Activated CD8-positive, alpha-beta T cell treated with anti-CD3 and anti-CD28 coated beads, Interleukin-2, amount 10 ng/mL, durations not matched to agents 7 days and 5 days (primary cell): ENCODE measurements around the gene RPS8. TPM values are rescaled to one million over a fixed set of nuclear protein-coding genes. Genes with fewer than 3 reads are reported as not detected.
A peak's percentile ranks its signal among the peaks of the same experiment; 100 is the strongest.

Source experiments
- ATAC-seq: fragments of 150-1000 bp; cut with Tn5 transposase; one replicate; pipeline ENCODE4 v1.10.0; 2021; ENCODE audit warnings: moderate library complexity
- CTCF ChIA-PET: fragments of 350-600 bp; sonication (Branson Sonifier 250); formaldehyde crosslinking; loops from one replicate; lab custom pipeline; 2021; ENCODE audit warnings: antibody characterized with exemption; lab: Charles Lee
- POLR2A ChIA-PET: fragments of 350-600 bp; sonication (Branson Sonifier 250); formaldehyde crosslinking; loops from one replicate; lab custom pipeline; 2021; ENCODE audit warnings: antibody characterized with exemption; lab: Charles Lee
- DNase-seq: peaks from one replicate; pipeline ENCODE4 v3.0.0-alpha.2; 2020
- H3K27ac Mint-ChIP-seq: one replicate; pipeline ENCODE4 v1.8.0; 2021; ENCODE audit warnings: mild to moderate bottlenecking, mixed read lengths
- H3K27me3 Mint-ChIP-seq: one replicate; pipeline ENCODE4 v1.8.0; 2021; ENCODE audit warnings: low read depth, mixed read lengths
- H3K36me3 Mint-ChIP-seq: one replicate; pipeline ENCODE4 v1.8.0; 2021; ENCODE audit warnings: low read depth, mixed read lengths
- H3K4me1 Mint-ChIP-seq: one replicate; pipeline ENCODE4 v1.8.0; 2021; ENCODE audit warnings: low read depth, mixed read lengths
- H3K4me3 Mint-ChIP-seq: one replicate; pipeline ENCODE4 v1.8.0; 2021; ENCODE audit warnings: mild to moderate bottlenecking, mixed read lengths
- H3K9me3 Mint-ChIP-seq: one replicate; pipeline ENCODE4 v1.8.0; 2022; ENCODE audit warnings: mixed read lengths; ENCODE audit not compliant: insufficient read depth
- total RNA-seq, 2 experiments: library from RNA; stranded (reverse); gene quantifications; one replicate each; pipeline ENCODE4 v1.2.3, GENCODE V29; 2021

The RPS8 gene
- total RNA-seq, 2 experiments from 2014 or later, result 1,750 to 1,777 TPM

DNA sequence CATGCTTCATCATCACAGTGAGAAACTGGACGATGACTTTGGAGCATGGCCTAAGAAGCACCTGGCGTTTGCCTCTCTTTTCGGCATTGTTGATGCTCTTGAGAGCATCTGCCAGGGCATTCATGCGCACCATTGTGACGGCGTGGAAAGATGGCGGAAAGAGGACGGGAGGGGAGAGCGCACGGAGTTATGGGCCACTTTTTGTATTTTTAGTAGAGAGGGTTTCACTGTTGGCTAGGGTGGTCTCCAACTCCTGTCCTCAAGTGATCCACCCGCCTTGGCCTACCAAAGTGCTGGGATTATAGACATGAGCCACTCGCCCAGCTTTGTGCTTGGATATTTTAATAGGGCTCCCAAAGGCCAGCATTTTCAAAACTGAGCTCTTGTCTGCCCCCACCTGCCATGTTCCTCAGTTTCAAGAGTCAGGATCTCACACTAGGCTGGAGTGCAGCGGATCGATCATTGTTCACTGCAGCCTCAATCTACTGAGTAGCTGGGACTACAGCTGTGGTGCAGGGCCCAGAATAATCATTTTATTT lies 5.3 kb downstream of the RPS8 start:
- DNase-seq, result no peak
- ChIA-PET POLR2A (interaction anchor here (0.8 to 3.7 kb wide), 5 partner anchors 33 to 84 kb away, joined by 3 to 18 read pairs (median 5); partner anchors contain the start of gene RNU5D-1), CTCF (interaction anchor here (1.3 kb wide), 1 partner anchor 13 kb away, joined by 3 read pairs; no protein-coding TSS in a partner anchor)
- H3K9me3 Mint-ChIP-seq, result no peaks in the 10 kb centered on the region
- ATAC-seq, result no peak
- peak overlapping the region; percentile 43 for H3K27ac Mint-ChIP-seq
- H3K4me1 Mint-ChIP-seq, result peaks cover 56% of the 10 kb centered on the region
- peaks cover 69% of the 10 kb centered on the region for H3K36me3 Mint-ChIP-seq
- no peak overlapping the region for H3K4me3 Mint-ChIP-seq
- H3K27me3 Mint-ChIP-seq, result no peaks in the 10 kb centered on the region

GRCh38 chr1:44783697-44784093 lies 8.4 kb downstream of the RPS8 start:
- no peaks in the 10 kb centered on the region for H3K27me3 Mint-ChIP-seq
- peak overlapping the region; percentile 65 for H3K4me3 Mint-ChIP-seq
- ChIA-PET POLR2A (interaction anchor here (0.7 to 8.8 kb wide), 8 partner anchors 8 to 62 kb away, joined by 3 to 115 read pairs (median 20); partner anchors contain the start of genes BTBD19, PLK3, RNU5D-1 and RPS8), CTCF (interaction anchor here (1.0 to 3.9 kb wide), 5 partner anchors 9 to 66 kb away, joined by 3 to 26 read pairs (median 20); partner anchors contain the start of genes BTBD19, DYNLT4 and RNU5D-1)
- DNase-seq, result no peak
- H3K27ac Mint-ChIP-seq, result peak overlapping the region; percentile 86
- H3K9me3 Mint-ChIP-seq, result no peaks in the 10 kb centered on the region
- H3K36me3 Mint-ChIP-seq, result peaks cover 39% of the 10 kb centered on the region
- peaks cover 47% of the 10 kb centered on the region for H3K4me1 Mint-ChIP-seq
- no peak for ATAC-seq

DNA sequence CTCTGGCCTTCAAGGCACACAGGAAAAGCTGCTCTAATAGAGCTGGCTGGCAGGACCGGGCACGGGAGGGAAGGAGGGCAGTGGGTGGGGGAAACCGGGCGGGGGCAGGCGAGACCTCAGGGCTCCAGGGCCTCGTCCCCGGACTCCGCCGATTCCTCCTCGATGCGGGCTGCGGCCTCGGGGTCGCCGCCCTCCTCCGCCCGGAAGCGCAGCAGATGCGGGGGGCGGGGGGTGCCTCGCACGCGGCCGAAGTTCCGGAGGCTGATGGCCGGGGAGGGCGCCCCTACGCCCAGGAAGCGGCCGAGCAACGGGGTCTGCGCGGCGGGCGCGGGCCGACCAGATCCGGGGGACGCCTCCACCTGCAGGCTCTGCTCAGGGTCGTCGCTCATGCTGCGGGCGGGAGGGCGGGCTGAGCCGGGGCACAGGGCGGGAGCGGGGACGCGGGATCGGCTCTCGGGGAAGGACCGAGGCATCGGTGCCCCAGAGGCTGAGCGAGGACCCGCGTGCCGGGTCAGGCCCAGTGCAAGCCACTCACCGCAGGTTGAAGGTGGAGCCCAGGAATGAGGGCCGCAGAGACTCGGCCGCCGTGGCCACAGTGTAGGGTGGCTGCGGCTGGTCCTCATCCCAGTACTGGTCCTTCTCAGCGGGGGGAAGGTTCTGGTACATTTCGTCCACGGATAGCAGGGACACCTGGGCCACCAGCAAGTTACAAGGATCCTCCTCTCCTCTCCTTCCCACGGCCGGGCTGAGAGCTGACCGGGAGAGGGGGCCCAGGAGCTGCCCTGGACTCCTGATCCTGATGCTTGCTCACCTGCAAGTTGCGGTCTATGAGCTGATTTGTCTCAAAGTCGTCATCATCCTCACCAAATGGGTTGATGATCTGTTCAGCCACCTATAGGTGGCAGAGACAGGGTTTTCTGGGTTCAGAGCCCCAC lies 9.0 kb downstream of the RPS8 start:
- POLR2A ChIA-PET, result interaction anchor here (2.0 to 8.8 kb wide), 7 partner anchors 9 to 63 kb away, joined by 7 to 115 read pairs (median 25); partner anchors contain the start of genes BTBD19, PLK3, RNU5D-1 and RPS8
- peaks cover 34% of the 10 kb centered on the region for H3K36me3 Mint-ChIP-seq
- ATAC-seq (peak; percentile 45), DNase-seq (peak; percentile 59)
- H3K9me3 Mint-ChIP-seq, result no peaks in the 10 kb centered on the region
- H3K27me3 Mint-ChIP-seq, result no peaks in the 10 kb centered on the region
- H3K4me3 Mint-ChIP-seq, result peak overlapping the region; percentile 65
- H3K27ac Mint-ChIP-seq, result peak overlapping the region; percentile 86
- peaks cover 41% of the 10 kb centered on the region for H3K4me1 Mint-ChIP-seq
- CTCF ChIA-PET, result interaction anchor here (0.5 to 4.0 kb wide), 16 partner anchors 9 to 519 kb away, joined by 3 to 26 read pairs (median 5); partner anchors contain the start of genes BTBD19, DYNLT4, HECTD3 and RNU5D-1

DNA sequence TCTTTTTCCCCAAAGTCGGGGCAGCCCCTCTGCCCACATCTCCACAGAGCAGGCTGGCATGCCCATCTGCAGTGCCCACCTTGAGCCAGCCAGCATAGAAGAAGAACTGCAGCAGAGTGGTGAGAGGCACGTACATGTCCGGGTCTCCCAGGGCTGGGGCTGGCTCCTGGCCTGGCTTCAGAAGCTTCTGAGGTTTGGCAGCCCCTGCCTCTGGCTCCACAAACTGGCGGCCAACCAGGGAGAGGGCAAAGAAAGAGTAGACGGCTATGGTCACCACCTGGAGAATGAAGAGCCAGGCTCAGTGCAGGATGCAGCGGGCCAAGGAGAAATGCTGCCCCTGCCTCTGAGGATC lies 9.7 kb downstream of the RPS8 start:
- H3K27me3 Mint-ChIP-seq, result no peaks in the 10 kb centered on the region
- peaks cover 33% of the 10 kb centered on the region for H3K36me3 Mint-ChIP-seq
- no peaks in the 10 kb centered on the region for H3K9me3 Mint-ChIP-seq
- DNase-seq (no peak), ATAC-seq (no peak)
- H3K27ac Mint-ChIP-seq, result peak overlapping the region; percentile 83
- H3K4me1 Mint-ChIP-seq, result peaks cover 44% of the 10 kb centered on the region
- POLR2A ChIA-PET, result interaction anchor here (0.8 to 8.8 kb wide), 8 partner anchors 10 to 201 kb away, joined by 3 to 115 read pairs (median 20); partner anchors contain the start of genes BTBD19, EIF2B3, PLK3 and RNU5D-1
- peak overlapping the region; percentile 64 for H3K4me3 Mint-ChIP-seq
- CTCF ChIA-PET, result interaction anchor here (0.5 to 4.0 kb wide), 17 partner anchors 9 to 850 kb away, joined by 3 to 26 read pairs (median 6); partner anchors contain the start of genes BTBD19, DYNLT4, HECTD3 and RNU5D-1

DNA sequence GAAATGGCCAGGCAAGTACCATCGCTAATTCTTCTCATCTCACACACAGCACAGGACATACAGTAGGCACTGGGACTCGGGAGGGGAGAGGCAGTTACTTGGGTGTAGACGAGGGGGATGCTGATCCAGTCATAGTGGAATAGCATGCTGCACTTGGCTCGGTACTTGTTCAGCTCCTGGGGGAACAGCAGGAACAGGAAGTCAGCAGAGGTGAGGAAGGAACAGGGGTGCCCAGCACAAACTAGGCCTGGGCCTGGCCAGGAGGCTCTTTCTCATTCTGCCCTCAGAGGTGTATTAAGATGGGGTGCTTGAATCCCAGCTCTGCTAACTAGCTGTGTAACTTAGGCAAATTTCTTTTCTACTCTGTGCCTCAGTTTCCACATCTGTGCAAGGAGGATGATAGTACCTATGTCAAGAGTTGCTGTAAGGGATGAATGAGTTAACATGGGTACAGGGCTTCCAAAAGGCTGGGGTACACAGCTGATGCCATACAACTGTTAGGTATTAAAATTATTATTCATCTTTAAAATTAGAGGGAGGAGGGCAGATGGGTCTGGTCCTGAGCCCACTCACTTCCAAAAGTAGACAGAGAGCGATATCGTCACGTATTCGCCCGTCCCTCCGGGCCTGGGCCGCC lies 10.3 kb downstream of the RPS8 start:
- Mint-ChIP-seq H3K27me3 (no peaks in the 10 kb centered on the region), H3K36me3 (peaks cover 26% of the 10 kb centered on the region), H3K4me3 (peak overlapping the region; percentile 64), H3K27ac (peak overlapping the region; percentile 83), H3K4me1 (peaks cover 44% of the 10 kb centered on the region), H3K9me3 (no peaks in the 10 kb centered on the region)
- DNase-seq (no peak), ATAC-seq (no peak)
- ChIA-PET POLR2A (interaction anchor here (0.8 to 8.8 kb wide), 9 partner anchors 10 to 225 kb away, joined by 3 to 115 read pairs (median 15); partner anchors contain the start of genes BTBD19, EIF2B3, HECTD3 and PLK3), CTCF (interaction anchor here (0.7 to 4.0 kb wide), 16 partner anchors 10 to 851 kb away, joined by 3 to 23 read pairs (median 6); partner anchors contain the start of genes BTBD19, DYNLT4, HECTD3 and PLK3)

DNA sequence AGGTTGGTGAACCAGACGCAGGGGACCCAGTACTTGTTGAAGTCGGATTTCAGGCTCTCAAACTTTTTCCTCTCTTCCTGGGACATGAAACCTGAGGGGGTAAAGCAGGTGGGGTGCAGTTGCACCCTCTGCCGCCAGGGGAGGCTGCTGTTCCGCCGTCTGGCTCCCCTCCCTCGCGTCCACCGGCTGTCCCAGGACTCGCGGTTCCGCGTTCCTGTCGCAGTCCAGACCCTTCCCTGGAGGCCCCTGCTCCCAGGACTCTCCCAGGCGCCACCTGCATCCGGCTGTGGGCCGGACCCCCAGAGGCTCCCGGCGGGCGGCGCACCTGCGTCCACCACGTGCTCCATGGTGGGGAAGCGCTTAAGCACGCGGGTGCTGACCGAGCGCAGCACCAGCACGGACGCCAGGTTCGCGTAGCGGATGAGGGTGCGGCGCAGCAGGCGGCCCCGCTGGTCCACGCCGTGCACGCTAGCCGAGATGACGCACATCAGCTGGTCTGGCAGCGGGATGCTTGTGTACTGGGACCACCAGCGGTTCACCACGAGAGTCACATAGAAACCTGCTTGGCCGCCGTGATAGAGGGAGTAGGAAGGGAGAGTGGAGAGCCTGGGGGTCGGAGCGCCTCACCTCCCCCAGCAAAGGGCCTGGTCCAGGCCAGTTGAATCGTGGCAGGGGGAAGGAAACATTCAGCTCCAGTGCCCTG lies 10.9 kb downstream of the RPS8 start:
- no peaks in the 10 kb centered on the region for H3K27me3 Mint-ChIP-seq
- DNase-seq (peak; percentile 82), ATAC-seq (peak; percentile 64)
- H3K9me3 Mint-ChIP-seq, result no peaks in the 10 kb centered on the region
- peaks cover 20% of the 10 kb centered on the region for H3K36me3 Mint-ChIP-seq
- H3K27ac Mint-ChIP-seq, result peak overlapping the region; percentile 74
- POLR2A ChIA-PET, result interaction anchor here (0.7 to 8.8 kb wide), 10 partner anchors 11 to 224 kb away, joined by 3 to 115 read pairs (median 12); partner anchors contain the start of genes HECTD3, PLK3, RNU5D-1 and RPS8
- peak overlapping the region; percentile 64 for H3K4me3 Mint-ChIP-seq
- peaks cover 42% of the 10 kb centered on the region for H3K4me1 Mint-ChIP-seq
- CTCF ChIA-PET, result interaction anchor here (0.7 to 4.0 kb wide), 19 partner anchors 10 to 707 kb away, joined by 3 to 23 read pairs (median 5); partner anchors contain the start of genes HECTD3, PLK3, RNU5D-1 and RPS8

DNA sequence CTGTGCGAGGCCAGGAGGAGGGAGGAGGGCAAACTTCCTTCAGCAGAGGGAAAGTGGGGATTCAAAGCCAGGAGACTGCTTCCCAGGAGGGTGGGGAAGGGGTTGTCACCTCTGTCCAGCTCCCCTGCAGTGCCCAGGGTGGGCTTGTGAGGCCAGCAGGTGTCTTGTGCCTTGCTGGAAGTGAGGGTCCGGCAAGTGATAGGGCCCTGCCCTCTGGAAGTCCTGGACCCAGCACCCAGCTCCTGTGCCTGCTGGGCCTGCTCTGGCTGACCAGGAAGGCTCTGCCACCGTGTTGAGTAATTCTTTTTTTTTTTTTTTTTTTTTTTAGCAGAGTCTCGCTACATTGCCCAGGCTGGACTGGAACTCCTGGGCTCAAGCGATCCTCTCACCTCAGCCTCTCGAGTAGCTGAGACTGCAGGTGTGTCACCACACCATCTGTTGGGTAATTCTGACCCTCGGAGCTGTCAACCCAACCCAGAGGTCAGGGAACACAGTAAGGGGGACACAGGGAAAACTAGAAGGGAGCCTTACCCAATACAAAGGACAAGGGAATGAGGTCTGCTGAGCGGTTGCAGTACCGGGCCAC lies 11.6 kb downstream of the RPS8 start:
- Mint-ChIP-seq H3K27me3 (no peaks in the 10 kb centered on the region), H3K4me1 (peaks cover 38% of the 10 kb centered on the region), H3K9me3 (no peaks in the 10 kb centered on the region), H3K27ac (peak overlapping the region; percentile 74), H3K36me3 (peaks cover 13% of the 10 kb centered on the region), H3K4me3 (peak overlapping the region; percentile 64)
- ChIA-PET CTCF (interaction anchor here (0.7 to 4.0 kb wide), 12 partner anchors 10 to 707 kb away, joined by 3 to 23 read pairs (median 4); partner anchors contain the start of genes HECTD3, PLK3, RPS8 and UROD), POLR2A (interaction anchor here (0.7 to 8.8 kb wide), 8 partner anchors 12 to 65 kb away, joined by 3 to 115 read pairs (median 16); partner anchors contain the start of genes RNU5D-1 and RPS8)
- DNase-seq (no peak), ATAC-seq (no peak)

GRCh38 chr1:44787506-44787905 lies 12.2 kb downstream of the RPS8 start:
- DNase-seq (no peak), ATAC-seq (no peak)
- no peak overlapping the region for H3K27ac Mint-ChIP-seq
- no peak overlapping the region for H3K4me3 Mint-ChIP-seq
- CTCF ChIA-PET, result interaction anchor here (0.9 to 4.0 kb wide), 9 partner anchors 10 to 227 kb away, joined by 3 to 23 read pairs (median 5); partner anchors contain the start of genes HECTD3, PLK3, RNU5D-1 and RPS8
- peaks cover 36% of the 10 kb centered on the region for H3K4me1 Mint-ChIP-seq
- peaks cover 10% of the 10 kb centered on the region for H3K36me3 Mint-ChIP-seq
- H3K9me3 Mint-ChIP-seq, result no peaks in the 10 kb centered on the region
- POLR2A ChIA-PET, result interaction anchor here (0.6 to 8.8 kb wide), 7 partner anchors 12 to 69 kb away, joined by 3 to 115 read pairs (median 23); partner anchors contain the start of genes RNU5D-1 and RPS8
- no peaks in the 10 kb centered on the region for H3K27me3 Mint-ChIP-seq

GRCh38 chr1:44788120-44788860 lies 12.9 kb downstream of the RPS8 start, which contains the start of gene BEST4:
Gene BEST4, minus strand, starts transcription at chr1:44788170. Its CDS starts 465 bp downstream, at chr1:44787705.
- ChIA-PET POLR2A (interaction anchor here (0.6 to 8.8 kb wide), 7 partner anchors 12 to 67 kb away, joined by 4 to 115 read pairs (median 23); partner anchors contain the start of genes RNU5D-1 and RPS8), CTCF (interaction anchor here (0.9 to 4.0 kb wide), 8 partner anchors 10 to 226 kb away, joined by 3 to 23 read pairs (median 3); partner anchors contain the start of genes HECTD3, PLK3, RNU5D-1 and RPS8)
- DNase-seq, result no peak
- peaks cover 3% of the 10 kb centered on the region for H3K36me3 Mint-ChIP-seq
- no peak within 1 kb of the TSS for H3K27ac Mint-ChIP-seq
- peaks cover 30% of the 10 kb centered on the region for H3K4me1 Mint-ChIP-seq
- ATAC-seq, result no peak
- no peaks in the 10 kb centered on the region for H3K27me3 Mint-ChIP-seq
- no peak within 1 kb of the TSS for H3K4me3 Mint-ChIP-seq
- no peaks in the 10 kb centered on the region for H3K9me3 Mint-ChIP-seq
